B cell (primary cell): ENCODE results near the gene ZNF407. TPM values are rescaled to one million over a fixed set of nuclear protein-coding genes. Genes with fewer than 3 reads are reported as not detected.

Experiments used
- ATAC-seq: fragments of 200-7000 bp; cut with Tn5 transposase; one replicate; pipeline ENCODE4 v1.10.0; 2021; ENCODE audit warnings: low read depth, mild to moderate bottlenecking, moderate number of reproducible peaks, moderate library complexity
- CTCF ChIA-PET: fragments of 350-600 bp; sonication (Branson Sonifier 250); formaldehyde crosslinking; loops from one replicate; lab custom pipeline; 2021; ENCODE audit warnings: antibody characterized with exemption, inconsistent platforms; lab: Charles Lee
- POLR2A ChIA-PET: fragments of 350-600 bp; sonication (Branson Sonifier 250); formaldehyde crosslinking; loops from one replicate; lab custom pipeline; 2021; ENCODE audit warnings: antibody characterized with exemption; lab: Charles Lee
- DNase-seq: peaks from one replicate; pipeline ENCODE4 v3.0.0; 2013
- H2AFZ ChIP-seq: 2 replicates; pipeline ENCODE4 v1.6.1; 2012; ENCODE audit warnings: mild to moderate bottlenecking, low read depth, low read length; ENCODE audit not compliant: insufficient read depth, poor library complexity, severe bottlenecking
- H3K27ac ChIP-seq, 2 donors: 1 replicate in 1 of 2; 2 replicates in 1 of 2; pipeline ENCODE4 v1.5.1; 2012 to 2013; ENCODE audit warnings: low read length in 2 of 2, mild to moderate bottlenecking in 2 of 2, moderate library complexity in 1 of 2
- H3K27me3 ChIP-seq, 4 experiments: fragments of 200-600 bp in 1 of 4; sonication (generic) in 1 of 4; replicated peaks in 1 of 4; 1 replicate in 2 of 4; 2 replicates in 2 of 4; pipeline versions ENCODE4 v1.6.1 to v1.7.0; 2013 to 2016; ENCODE audit warnings: low read length in 3 of 4, mild to moderate bottlenecking in 2 of 4, mixed read lengths in 1 of 4, moderate library complexity in 1 of 4; ENCODE audit not compliant: insufficient read depth in 4 of 4, control insufficient read depth in 3 of 4; ENCODE audit errors: control extremely low read depth in 1 of 4
- H3K36me3 ChIP-seq, 2 experiments: replicated peaks in 1 of 2; 1 replicate in 1 of 2; 2 replicates in 1 of 2; pipeline versions ENCODE4 v1.6.1 to v1.7.1; 2013; ENCODE audit warnings: low read length in 1 of 2; ENCODE audit not compliant: insufficient read depth in 2 of 2, control insufficient read depth in 1 of 2; ENCODE audit errors: control extremely low read depth in 1 of 2, extremely low read depth in 1 of 2
- H3K4me1 ChIP-seq, 2 donors: fragments of 200-600 bp in 1 of 2; sonication (generic) in 1 of 2; 1 replicate in 1 of 2; 2 replicates in 1 of 2; pipeline versions ENCODE4 v1.5.1 to v1.6.1; 2013 to 2017; ENCODE audit warnings: low read length in 2 of 2; ENCODE audit not compliant: control insufficient read depth in 2 of 2, insufficient read depth in 2 of 2
- H3K4me2 ChIP-seq: replicated peaks from 2 replicates; pipeline ENCODE3; 2012; ENCODE audit warnings: mild to moderate bottlenecking, low read depth, low read length; ENCODE audit not compliant: poor library complexity, severe bottlenecking
- H3K4me3 ChIP-seq, 5 experiments: fragments of 200-600 bp in 1 of 5; sonication (generic) in 1 of 5; 1 replicate in 3 of 5; 2 replicates in 2 of 5; pipeline versions ENCODE4 v1.5.1 to v1.7.0; 2011 to 2016; ENCODE audit warnings: low read length in 4 of 5, mild to moderate bottlenecking in 4 of 5, low read depth in 2 of 5, control low read depth in 1 of 5, moderate library complexity in 1 of 5; ENCODE audit not compliant: insufficient read depth in 1 of 5; ENCODE audit errors: control extremely low read depth in 1 of 5, extremely low read depth in 1 of 5
- H3K79me2 ChIP-seq: fragments of 200-600 bp; sonication (generic); one replicate; pipeline ENCODE4 v1.6.0; 2016; ENCODE audit warnings: low read length; ENCODE audit not compliant: control insufficient read depth, insufficient read depth
- H3K9ac ChIP-seq: fragments of 200-600 bp; sonication (generic); 2 replicates; pipeline ENCODE4 v1.6.1; 2017; ENCODE audit warnings: mild to moderate bottlenecking, low read length, moderate library complexity
- H3K9me3 ChIP-seq, 3 donors: one replicate each; pipeline versions ENCODE4 v1.6.1 to v1.7.1; 2013; ENCODE audit warnings: low read length in 2 of 3; ENCODE audit not compliant: control insufficient read depth in 2 of 3, insufficient read depth in 1 of 3; ENCODE audit errors: control extremely low read depth in 1 of 3
- H4K20me1 ChIP-seq: 2 replicates; pipeline ENCODE4 v1.6.0; 2012; ENCODE audit warnings: mild to moderate bottlenecking, low read length; ENCODE audit not compliant: insufficient read depth, control insufficient read depth, poor library complexity, severe bottlenecking
- H3K27ac Mint-ChIP-seq: one replicate; pipeline ENCODE4 v1.8.0; 2021; ENCODE audit warnings: mixed read lengths
- H3K27me3 Mint-ChIP-seq: one replicate; pipeline ENCODE4 v1.8.0; 2021; ENCODE audit warnings: mixed read lengths
- H3K4me1 Mint-ChIP-seq: one replicate; pipeline ENCODE4 v1.8.0; 2021; ENCODE audit warnings: mixed read lengths
- H3K4me3 Mint-ChIP-seq: one replicate; pipeline ENCODE4 v1.8.0; 2021; ENCODE audit warnings: mixed read lengths
- H3K9me3 Mint-ChIP-seq: one replicate; pipeline ENCODE4 v1.8.0; 2022; ENCODE audit warnings: mixed read lengths; ENCODE audit not compliant: insufficient read depth
- EZH2 ChIP-seq: IDR thresholded peaks from 2 replicates; pipeline ENCODE4 v1.6.1; 2012; ENCODE audit warnings: borderline replicate concordance, low read depth, mild to moderate bottlenecking, moderate library complexity, low read length; ENCODE audit not compliant: insufficient read depth, poor library complexity, severe bottlenecking
- WGBS: methylation state at CpG from one replicate; pipeline ENCODE4 v1.1.5; 2013; ENCODE audit warnings: missing lambda C conversion rate; ENCODE audit not compliant: insufficient coverage; 5-methylcytosine and 5-hydroxymethylcytosine counted together
- intact Hi-C: fragments of 100-400 bp; cut with micrococcal nuclease; formaldehyde crosslinking; loops from one replicate; pipeline ENCODE4 v1.10.0; 2022
- polyA minus RNA-seq: library from RNA; depleted of rRNA, polyadenylated mRNA; stranded (reverse); fragments of >200 nt; gene quantifications from 2 replicates; pipeline ENCODE4 v1.2.3, GENCODE V29; 2012
- polyA plus RNA-seq: library from polyadenylated mRNA; depleted of rRNA; stranded (reverse); fragments of >200 nt; gene quantifications from 2 replicates; pipeline ENCODE4 v1.2.3, GENCODE V29; 2012
- total RNA-seq, 2 donors: library from RNA; stranded (reverse); fragments of 120-200 nt in 1 of 2; gene quantifications; 1 replicate in 1 of 2; 2 replicates in 1 of 2; pipeline versions ENCODE4 v1.2.3 to v1.2.4, GENCODE V29; 2013 to 2022
- TF ChIP-seq, protein P1 (sequence below): fragments of 200-600 bp; IDR thresholded peaks from one replicate; pipeline ENCODE4 v1.8.0; 2022; ENCODE audit warnings: antibody characterized with exemption, mild to moderate bottlenecking

The ZNF407 gene, protein sequence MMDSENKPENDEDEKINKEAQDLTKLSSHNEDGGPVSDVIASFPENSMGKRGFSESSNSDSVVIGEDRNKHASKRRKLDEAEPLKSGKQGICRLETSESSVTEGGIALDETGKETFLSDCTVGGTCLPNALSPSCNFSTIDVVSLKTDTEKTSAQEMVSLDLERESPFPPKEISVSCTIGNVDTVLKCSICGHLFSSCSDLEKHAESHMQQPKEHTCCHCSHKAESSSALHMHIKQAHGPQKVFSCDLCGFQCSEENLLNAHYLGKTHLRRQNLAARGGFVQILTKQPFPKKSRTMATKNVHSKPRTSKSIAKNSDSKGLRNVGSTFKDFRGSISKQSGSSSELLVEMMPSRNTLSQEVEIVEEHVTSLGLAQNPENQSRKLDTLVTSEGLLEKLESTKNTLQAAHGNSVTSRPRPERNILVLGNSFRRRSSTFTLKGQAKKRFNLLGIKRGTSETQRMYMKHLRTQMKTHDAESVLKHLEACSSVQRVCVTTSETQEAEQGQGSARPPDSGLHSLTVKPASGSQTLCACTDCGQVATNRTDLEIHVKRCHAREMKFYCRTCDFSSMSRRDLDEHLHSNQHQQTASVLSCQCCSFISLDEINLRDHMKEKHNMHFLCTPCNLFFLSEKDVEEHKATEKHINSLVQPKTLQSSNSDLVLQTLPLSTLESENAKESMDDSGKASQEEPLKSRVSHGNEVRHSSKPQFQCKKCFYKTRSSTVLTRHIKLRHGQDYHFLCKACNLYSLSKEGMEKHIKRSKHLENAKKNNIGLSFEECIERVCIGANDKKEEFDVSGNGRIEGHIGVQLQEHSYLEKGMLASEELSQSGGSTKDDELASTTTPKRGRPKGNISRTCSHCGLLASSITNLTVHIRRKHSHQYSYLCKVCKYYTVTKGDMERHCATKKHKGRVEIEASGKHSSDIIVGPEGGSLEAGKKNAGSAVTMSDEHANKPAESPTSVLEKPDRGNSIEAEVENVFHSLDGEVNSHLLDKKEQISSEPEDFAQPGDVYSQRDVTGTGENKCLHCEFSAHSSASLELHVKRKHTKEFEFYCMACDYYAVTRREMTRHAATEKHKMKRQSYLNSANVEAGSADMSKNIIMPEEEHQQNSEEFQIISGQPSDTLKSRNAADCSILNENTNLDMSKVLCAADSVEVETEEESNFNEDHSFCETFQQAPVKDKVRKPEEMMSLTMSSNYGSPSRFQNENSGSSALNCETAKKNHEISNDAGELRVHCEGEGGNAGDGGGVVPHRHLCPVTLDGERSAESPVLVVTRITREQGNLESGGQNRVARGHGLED (N-terminal part only)
- total RNA-seq (37.1 and 37.9 TPM in 2 replicates), polyA plus RNA-seq (4.5 TPM in 2 replicates), polyA minus RNA-seq (15.4 and 19.0 TPM in 2 replicates)
- 22.9 TPM for total RNA-seq (2013)

DNA sequence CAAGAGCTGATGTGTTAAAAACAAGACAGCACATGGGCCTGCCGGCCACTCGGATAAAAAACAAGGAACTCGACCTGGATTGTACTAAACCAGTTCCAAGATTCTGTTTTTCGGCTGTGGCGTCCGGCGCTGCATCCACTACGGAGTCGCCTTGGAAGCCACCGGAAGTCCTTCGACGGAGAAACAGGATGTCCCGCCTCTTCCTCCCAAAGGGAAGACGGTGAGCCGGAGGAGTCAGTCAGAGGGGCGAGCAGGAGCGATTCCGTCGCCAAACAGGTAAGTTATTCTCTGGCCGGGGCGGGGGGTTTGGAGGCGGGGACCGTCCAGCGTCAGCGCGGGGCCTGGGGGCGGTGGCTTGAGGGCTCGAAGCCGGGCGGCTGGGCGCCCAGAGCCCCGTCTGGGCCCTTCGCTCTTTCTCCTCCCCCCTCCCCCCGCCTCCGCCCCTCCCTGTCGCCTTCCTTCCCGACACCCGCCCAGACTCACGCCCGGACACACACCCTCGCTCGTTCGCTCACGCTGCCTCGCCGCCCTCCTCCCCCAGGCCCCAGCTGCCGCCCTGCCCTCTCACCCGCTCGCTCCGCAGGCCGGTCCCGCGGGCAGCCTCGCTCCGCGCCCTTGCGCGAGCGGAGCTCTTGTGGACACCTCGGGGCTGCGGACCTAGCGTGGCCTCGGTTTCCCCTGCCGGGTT lies at the start of gene ZNF407:
Gene ZNF407 (plus strand): TSS at position 209 of the 688 bp plus-strand sequence. CDS start 33,150 bp downstream, outside the sequence.
- POLR2A ChIA-PET = interaction anchor here (0.8 to 1.8 kb wide), 3 partner anchors 101 to 473 kb away, joined by 3 to 6 read pairs (median 3); partner anchors contain the start of gene CNDP2
- peaks cover 51% of the 10 kb centered on the region for H3K4me1 Mint-ChIP-seq
- peaks cover 59% of the 10 kb centered on the region for H3K79me2 ChIP-seq
- TF ChIP-seq, protein P1, sequence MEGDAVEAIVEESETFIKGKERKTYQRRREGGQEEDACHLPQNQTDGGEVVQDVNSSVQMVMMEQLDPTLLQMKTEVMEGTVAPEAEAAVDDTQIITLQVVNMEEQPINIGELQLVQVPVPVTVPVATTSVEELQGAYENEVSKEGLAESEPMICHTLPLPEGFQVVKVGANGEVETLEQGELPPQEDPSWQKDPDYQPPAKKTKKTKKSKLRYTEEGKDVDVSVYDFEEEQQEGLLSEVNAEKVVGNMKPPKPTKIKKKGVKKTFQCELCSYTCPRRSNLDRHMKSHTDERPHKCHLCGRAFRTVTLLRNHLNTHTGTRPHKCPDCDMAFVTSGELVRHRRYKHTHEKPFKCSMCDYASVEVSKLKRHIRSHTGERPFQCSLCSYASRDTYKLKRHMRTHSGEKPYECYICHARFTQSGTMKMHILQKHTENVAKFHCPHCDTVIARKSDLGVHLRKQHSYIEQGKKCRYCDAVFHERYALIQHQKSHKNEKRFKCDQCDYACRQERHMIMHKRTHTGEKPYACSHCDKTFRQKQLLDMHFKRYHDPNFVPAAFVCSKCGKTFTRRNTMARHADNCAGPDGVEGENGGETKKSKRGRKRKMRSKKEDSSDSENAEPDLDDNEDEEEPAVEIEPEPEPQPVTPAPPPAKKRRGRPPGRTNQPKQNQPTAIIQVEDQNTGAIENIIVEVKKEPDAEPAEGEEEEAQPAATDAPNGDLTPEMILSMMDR = no peak
- no peak for TF ChIP-seq EZH2
- ATAC-seq (peak; percentile 83), DNase-seq (peak; percentile 96)
- peaks cover 27% of the 10 kb centered on the region for H4K20me1 ChIP-seq
- H3K9me3 Mint-ChIP-seq = no peaks in the 10 kb centered on the region
- peak within 1 kb of the TSS; percentile 98 for H2AFZ ChIP-seq
- CTCF ChIA-PET = interaction anchor here (0.6 kb wide), 1 partner anchor 22 kb away, joined by 3 read pairs; no protein-coding TSS in a partner anchor
- H3K27me3 ChIP-seq = no peaks in the 10 kb centered on the region
- peak within 1 kb of the TSS; percentile 65 to 99 (median 86) for H3K4me3 ChIP-seq
- H3K4me2 ChIP-seq = peak within 1 kb of the TSS; percentile 91
- intact Hi-C loops = loop anchor here (1.0 to 5.0 kb wide), 6 partner anchors 102 to 1895 kb away; partner anchors contain the start of genes CNDP2, TIMM21 and TSHZ1
- H3K9ac ChIP-seq = peak within 1 kb of the TSS; percentile 95
- under 1% methylated on average over 54 of the region's 64 CpGs for WGBS
- peaks cover 21 to 22% of the 10 kb centered on the region in 2 donors for H3K4me1 ChIP-seq
- H3K27me3 Mint-ChIP-seq = no peaks in the 10 kb centered on the region
- peak within 1 kb of the TSS; percentile 98 for H3K27ac Mint-ChIP-seq
- H3K36me3 ChIP-seq = peaks cover 1 to 10% of the 10 kb centered on the region in 2 experiments
- H3K9me3 ChIP-seq = no peaks in the 10 kb centered on the region
- peak within 1 kb of the TSS; percentile 97 for H3K4me3 Mint-ChIP-seq
- H3K27ac ChIP-seq = peak within 1 kb of the TSS; percentile 88 to 96
